ENCODE results near the gene ATAD2B. TPM values are rescaled to one million over a fixed set of nuclear protein-coding genes. Genes with fewer than 3 reads are reported as not detected.

ATAD2B gene
- total and polyA plus RNA-seq, 8 donors, result 4.1 to 15.6 (median 9.3) TPM

DNA sequence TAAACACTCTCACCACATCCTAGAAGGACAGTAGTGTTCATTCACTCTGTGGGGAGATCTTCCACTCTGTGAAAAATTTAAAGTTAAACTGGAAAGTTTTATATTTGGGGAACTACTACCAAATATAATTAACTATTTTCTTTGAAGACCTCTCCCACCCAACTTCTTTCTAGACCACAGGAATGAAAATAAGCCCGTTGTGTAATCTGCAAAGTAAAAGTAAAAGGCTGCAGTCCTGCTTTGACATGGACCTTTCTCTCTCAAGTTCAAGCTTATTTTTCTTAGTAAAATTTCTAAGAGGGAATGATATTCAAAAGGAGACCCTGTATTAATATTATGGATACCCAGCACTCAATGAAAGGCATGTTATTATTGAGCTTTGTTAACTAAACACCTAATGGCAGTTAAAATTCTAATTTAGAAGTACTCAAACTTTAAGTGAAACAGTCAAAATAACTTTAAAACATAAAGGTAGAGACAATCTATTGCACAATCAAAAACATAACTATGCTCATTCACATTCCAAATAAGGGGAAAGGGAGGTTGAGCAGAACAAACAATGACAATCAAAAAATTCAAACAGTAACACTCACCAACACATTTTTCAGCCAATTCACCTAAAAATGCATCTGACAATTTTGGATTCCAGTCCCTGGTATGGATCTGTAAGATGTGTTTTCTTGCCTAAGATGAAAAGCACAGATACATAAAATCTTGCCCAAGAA, 98.5 kb downstream of the ATAD2B start:
- ATAC-seq, result no peak
- WGBS, 2 donors, result 82 to 93% methylated on average over 1 of the region's 1 CpG
- Histone ChIP-seq H3K4me1 (no peaks in the 10 kb centered on the region), H3K4me3 (no peak overlapping the region), H3K9me3 (no peaks in the 10 kb centered on the region), H3K27me3 (no peaks in the 10 kb centered on the region), H3K27ac (no peak overlapping the region), H3K36me3 (peaks cover 0 to 3% (median 0%) of the 10 kb centered on the region in 3 donors)
- no peak for DNase-seq
- FAIRE-seq, result no peak
- intact Hi-C loops (cut with DNase I), result no loop called here
- TF ChIP-seq, protein P1, sequence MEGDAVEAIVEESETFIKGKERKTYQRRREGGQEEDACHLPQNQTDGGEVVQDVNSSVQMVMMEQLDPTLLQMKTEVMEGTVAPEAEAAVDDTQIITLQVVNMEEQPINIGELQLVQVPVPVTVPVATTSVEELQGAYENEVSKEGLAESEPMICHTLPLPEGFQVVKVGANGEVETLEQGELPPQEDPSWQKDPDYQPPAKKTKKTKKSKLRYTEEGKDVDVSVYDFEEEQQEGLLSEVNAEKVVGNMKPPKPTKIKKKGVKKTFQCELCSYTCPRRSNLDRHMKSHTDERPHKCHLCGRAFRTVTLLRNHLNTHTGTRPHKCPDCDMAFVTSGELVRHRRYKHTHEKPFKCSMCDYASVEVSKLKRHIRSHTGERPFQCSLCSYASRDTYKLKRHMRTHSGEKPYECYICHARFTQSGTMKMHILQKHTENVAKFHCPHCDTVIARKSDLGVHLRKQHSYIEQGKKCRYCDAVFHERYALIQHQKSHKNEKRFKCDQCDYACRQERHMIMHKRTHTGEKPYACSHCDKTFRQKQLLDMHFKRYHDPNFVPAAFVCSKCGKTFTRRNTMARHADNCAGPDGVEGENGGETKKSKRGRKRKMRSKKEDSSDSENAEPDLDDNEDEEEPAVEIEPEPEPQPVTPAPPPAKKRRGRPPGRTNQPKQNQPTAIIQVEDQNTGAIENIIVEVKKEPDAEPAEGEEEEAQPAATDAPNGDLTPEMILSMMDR (IDR thresholded peaks at IDR 0.05), result no peak

DNA sequence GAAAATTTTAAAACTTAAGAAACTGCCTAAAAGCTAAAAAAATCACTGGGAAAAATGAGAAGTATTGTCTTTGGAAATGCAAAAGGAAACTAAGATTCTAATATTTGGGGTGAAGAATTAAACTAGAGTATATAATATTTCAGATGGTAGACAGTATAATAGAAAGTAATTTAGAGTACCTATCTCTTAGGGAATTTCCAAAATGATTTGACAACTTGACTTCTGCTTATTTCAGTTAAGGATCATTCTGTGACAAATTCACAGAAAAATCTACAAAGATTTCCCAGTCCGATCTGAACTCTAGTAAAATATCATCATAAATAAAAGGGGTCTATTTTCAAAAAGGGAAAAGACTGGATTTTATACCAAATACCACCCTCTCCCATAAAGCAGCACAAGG, 99.6 kb downstream of the ATAD2B start:
- no peak for FAIRE-seq

DNA sequence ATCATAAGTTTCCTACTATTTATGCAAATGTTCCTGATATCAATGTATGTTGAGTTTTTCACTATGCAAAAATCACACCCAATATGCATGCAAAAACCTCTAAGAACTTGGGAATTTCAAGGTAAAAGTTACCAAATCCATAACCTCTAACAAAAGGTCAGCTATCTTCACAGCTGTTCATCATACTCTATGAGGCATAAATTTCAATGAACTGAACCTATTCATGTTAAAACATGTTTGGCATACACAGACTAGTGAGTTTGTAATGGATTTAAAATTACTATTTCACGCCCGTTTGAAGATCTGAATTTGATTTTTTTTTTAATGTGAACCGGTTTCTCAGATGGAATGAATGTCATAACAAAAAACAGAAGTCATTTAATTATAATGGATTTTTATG, 100.2 kb downstream of the ATAD2B start:
- Histone ChIP-seq H3K27ac (no peak overlapping the region), H3K27me3 (no peaks in the 10 kb centered on the region), H3K36me3 (peaks cover 0 to 8% (median 0%) of the 10 kb centered on the region in 3 donors), H3K9me3 (no peaks in the 10 kb centered on the region), H3K4me1 (no peaks in the 10 kb centered on the region), H3K4me3 (no peak overlapping the region)
- 77 to 84% methylated on average over 3 of the region's 3 CpGs for WGBS, 2 donors
- TF ChIP-seq, protein P1 (IDR thresholded peaks at IDR 0.05), result no peak
- intact Hi-C loops (cut with DNase I), result no loop called here
- no peak for FAIRE-seq
- DNase-seq, result no peak
- no peak for ATAC-seq

More for the DNA sequence above, 99.6 kb downstream of the ATAD2B start:
- intact Hi-C loops (cut with DNase I), result no loop called here
- ATAC-seq, result no peak
- no peak overlapping the region for H3K4me3 ChIP-seq
- 73 to 88% methylated on average over 1 of the region's 1 CpG for WGBS, 2 donors
- peaks cover 0 to 7% (median 0%) of the 10 kb centered on the region in 3 donors for H3K36me3 ChIP-seq
- H3K27ac ChIP-seq, result no peak overlapping the region
- no peaks in the 10 kb centered on the region for H3K4me1 ChIP-seq
- no peaks in the 10 kb centered on the region for H3K9me3 ChIP-seq
- TF ChIP-seq, protein P1 (IDR thresholded peaks at IDR 0.05), result no peak
- no peaks in the 10 kb centered on the region for H3K27me3 ChIP-seq
- no peak for DNase-seq

DNA sequence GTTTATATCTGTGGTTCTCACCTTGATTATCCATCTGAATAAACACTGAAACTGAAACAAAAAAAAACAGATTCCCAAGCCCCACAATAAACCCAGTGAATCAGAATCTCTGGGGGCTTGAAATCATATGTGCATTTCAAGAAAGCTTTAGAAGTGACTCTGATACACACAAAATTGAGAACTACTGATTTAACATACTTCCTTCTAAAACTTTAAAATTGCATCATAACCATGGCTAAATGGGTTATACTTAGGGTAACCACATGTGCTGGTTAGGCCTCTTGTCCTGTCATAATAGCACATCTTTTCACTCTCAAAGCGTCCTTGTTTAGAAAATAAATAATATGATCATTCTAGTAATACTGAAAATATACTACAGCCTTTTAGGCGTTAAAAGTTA, 100.9 kb downstream of the ATAD2B start:
- WGBS, 2 donors, result 78 to 86% methylated on average over 2 of the region's 2 CpGs
- no peaks in the 10 kb centered on the region for H3K9me3 ChIP-seq
- DNase-seq, result no peak
- no peaks in the 10 kb centered on the region for H3K4me1 ChIP-seq
- H3K4me3 ChIP-seq, result no peak overlapping the region
- no peak overlapping the region for H3K27ac ChIP-seq
- intact Hi-C loops (cut with DNase I), result no loop called here
- H3K36me3 ChIP-seq, result peaks cover 0 to 8% (median 0%) of the 10 kb centered on the region in 3 donors
- no peak for ATAC-seq
- H3K27me3 ChIP-seq, result no peaks in the 10 kb centered on the region
- FAIRE-seq, result no peak
- TF ChIP-seq, protein P1 (IDR thresholded peaks at IDR 0.05), result no peak

DNA sequence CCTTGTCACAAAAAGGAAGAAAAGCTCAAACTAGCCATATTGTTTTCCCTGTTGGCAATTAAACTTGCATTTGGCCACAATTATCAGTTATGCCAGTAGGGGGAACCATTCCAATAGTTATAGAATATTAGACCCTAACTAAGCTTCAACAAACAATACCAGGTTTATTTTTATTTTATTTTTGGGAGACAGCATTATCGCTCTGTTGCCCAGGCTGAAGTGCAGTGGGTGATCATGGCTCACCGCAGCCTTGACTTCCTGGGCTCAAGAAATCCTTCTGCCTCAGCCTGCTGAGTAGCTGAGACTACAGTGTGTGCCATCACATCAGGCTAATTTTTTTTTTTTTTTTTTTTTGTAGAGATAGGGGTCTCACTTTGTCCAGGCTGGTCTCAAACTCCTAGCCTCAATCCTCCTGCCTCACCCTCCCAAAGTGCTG, 102.1 kb downstream of the ATAD2B start:
- peak; percentile 78 for FAIRE-seq
- peak; percentile 48 to 82 (median 81) for ATAC-seq
- intact Hi-C loops (cut with DNase I), result no loop called here
- H3K36me3 ChIP-seq, result peaks cover 0 to 8% (median 0%) of the 10 kb centered on the region in 3 donors
- H3K27me3 ChIP-seq, result no peaks in the 10 kb centered on the region
- H3K9me3 ChIP-seq, result no peaks in the 10 kb centered on the region
- no peak overlapping the region for H3K27ac ChIP-seq
- DNase-seq, result no peak
- TF ChIP-seq, protein P1 (IDR thresholded peaks at IDR 0.05), result peak; percentile 42 to 61 (median 45)
- no peak overlapping the region for H3K4me3 ChIP-seq
- 33 to 40% methylated on average over 2 of the region's 2 CpGs for WGBS, 2 donors
- H3K4me1 ChIP-seq, result no peaks in the 10 kb centered on the region
